ENCODE results near the gene AOPEP.

DNA sequence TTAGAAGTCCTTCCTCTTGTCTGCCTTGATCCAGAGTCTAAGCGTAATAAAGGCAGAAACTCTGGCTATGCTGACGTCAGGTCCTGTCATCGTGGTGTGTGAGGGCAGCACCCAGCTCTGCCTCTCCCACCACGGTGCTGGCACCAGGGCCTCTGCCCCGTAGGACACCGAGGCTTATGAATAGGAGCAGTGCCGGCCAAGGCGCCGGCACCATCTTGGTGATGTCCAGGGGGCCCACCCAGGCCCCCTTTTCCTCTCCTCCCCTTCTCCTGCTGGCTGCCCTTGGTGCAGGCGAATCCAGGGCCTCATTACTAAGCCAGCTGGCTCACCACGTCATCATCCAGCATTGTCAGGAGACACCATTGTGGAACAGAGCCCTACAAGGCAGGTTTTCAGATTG is 338.7 kb downstream of the AOPEP start:
- no peak for TF ChIP-seq CTCF (IDR thresholded peaks at IDR 0.05)
- TF ChIP-seq POLR2A (IDR thresholded peaks at IDR 0.05; ENCODE audit: low read depth), result no peak
- TF ChIP-seq EP300 (IDR thresholded peaks at IDR 0.05), result no peak

Measured in esophagus muscularis mucosa (tissue), 4 donors.